Umbilical cord (tissue), 2 donors: ENCODE results near the gene RALGPS2. TPM values are rescaled to one million over a fixed set of nuclear protein-coding genes. Genes with fewer than 3 reads are reported as not detected.
A peak's percentile ranks its signal among the peaks of the same experiment; 100 is the strongest.

ENCODE experiments used
- DNase-seq: peaks from one replicate; pipeline ENCODE4 v3.0.0-alpha.2; 2015; ENCODE audit warnings: low spot score
- total RNA-seq: library from RNA; depleted of rRNA; stranded (reverse); fragments of >200 nt; gene quantifications from one replicate; pipeline ENCODE4 v1.2.3, GENCODE V29; 2014; ENCODE audit warnings: low replicate concordance; ENCODE audit not compliant: insufficient read depth

The RALGPS2 gene
- total RNA-seq, 1 donor from 2014 or later: 41.2 TPM

GRCh38 chr1:178918308-178918707, 193.3 kb downstream of the RALGPS2 start:
- no peak for DNase-seq

GRCh38 chr1:178918955-178919354, 193.9 kb downstream of the RALGPS2 start:
- DNase-seq: no peak

- no peak for DNase-seq
These were observed 194.5 kb downstream of the RALGPS2 start for GRCh38 chr1:178919581-178919980.

GRCh38 chr1:178921499-178921898, 196.5 kb downstream of the RALGPS2 start:
- no peak for DNase-seq

GRCh38 chr1:178923512-178923911, 198.5 kb downstream of the RALGPS2 start:
- DNase-seq: no peak

GRCh38 chr1:178926046-178926445, 201.0 kb downstream of the RALGPS2 start:
- DNase-seq: no peak

- DNase-seq: no peak
These were observed 202.0 kb downstream of the RALGPS2 start for GRCh38 chr1:178927003-178927402.

GRCh38 chr1:178928041-178928440, 203.0 kb downstream of the RALGPS2 start:
- no peak for DNase-seq

- no peak for DNase-seq
These were observed 203.9 kb downstream of the RALGPS2 start for GRCh38 chr1:178928976-178929375.

GRCh38 chr1:178931858-178932551, 207.0 kb downstream of the RALGPS2 start:
- peak; percentile 82 for DNase-seq

GRCh38 chr1:178932552-178932906, 207.5 kb downstream of the RALGPS2 start:
- DNase-seq: no peak

- DNase-seq: peak; percentile 34
These were observed 208.1 kb downstream of the RALGPS2 start for GRCh38 chr1:178933105-178933561.

GRCh38 chr1:178933709-178934490, 208.9 kb downstream of the RALGPS2 start:
- no peak for DNase-seq

GRCh38 chr1:178934546-178934945, 209.5 kb downstream of the RALGPS2 start:
- DNase-seq: no peak

GRCh38 chr1:178935610-178936009, 210.6 kb downstream of the RALGPS2 start:
- no peak for DNase-seq

GRCh38 chr1:178937695-178938094, 212.7 kb downstream of the RALGPS2 start:
- DNase-seq: no peak

- DNase-seq: peak; percentile 18
These were observed 213.3 kb downstream of the RALGPS2 start for GRCh38 chr1:178938101-178938958.

- peak; percentile 87 for DNase-seq
These were observed 213.9 kb downstream of the RALGPS2 start for GRCh38 chr1:178938959-178939317.

GRCh38 chr1:178939338-178940067, 214.5 kb downstream of the RALGPS2 start:
- peak; percentile 54 for DNase-seq

- peak; percentile 80 for DNase-seq
These were observed 215.2 kb downstream of the RALGPS2 start for GRCh38 chr1:178940068-178940765.

- no peak for DNase-seq
These were observed 216.2 kb downstream of the RALGPS2 start for GRCh38 chr1:178941261-178941689.
